HepG2 (cell line): Measurements from ENCODE around the gene KMT2E. TPM values are rescaled to one million over a fixed set of nuclear protein-coding genes. Genes with fewer than 3 reads are reported as not detected.

ENCODE experiments used
- ATAC-seq: fragments of 200-7000 bp; cut with Tn5 transposase; 3 replicates; pipeline ENCODE4 v1.9.1; 2020; ENCODE audit warnings: mild to moderate bottlenecking, moderate library complexity
- BruUV-seq: library from RNA; stranded (reverse); fragments of 400-500 nt; replicated peaks from 2 replicates; lab custom pipeline; 2021; lab: Mats Ljungman, UMichigan
- CTCF ChIA-PET: fragments of 300-600 bp; formaldehyde crosslinking; extraction: SDS; loops from one replicate; lab custom pipeline; 2021; ENCODE audit warnings: low total read pairs, inconsistent platforms, low intra/inter-chr PET ratio; lab: Yijun Ruan, JAX
- POLR2A ChIA-PET: fragments of 350-600 bp; sonication (Branson Sonifier 250); formaldehyde crosslinking; loops from one replicate; lab custom pipeline; 2020; ENCODE audit warnings: antibody characterized with exemption, inconsistent platforms; lab: Yijun Ruan, JAX
- DNase-seq: peaks from one replicate; pipeline ENCODE4 v3.0.0-alpha.2; 2015; ENCODE audit warnings: low spot score
- FAIRE-seq: peaks from 3 replicates; lab custom pipeline; 2011; peaks lifted over from hg19 to GRCh38; lab: Jason Lieb, UNC
- H2AFZ ChIP-seq: one replicate; pipeline ENCODE4 v1.6.1; 2011; ENCODE audit warnings: low read length, inconsistent platforms
- H3K27ac ChIP-seq: fragments of 300-600 bp; 3 replicates; pipeline ENCODE4 v1.8.0; 2011; ENCODE audit warnings: mixed run types, mild to moderate bottlenecking, mixed read lengths, low read length, inconsistent platforms; ENCODE audit not compliant: insufficient read depth; ENCODE audit errors: extremely low read length
- H3K27me3 ChIP-seq, 2 experiments: fragments of 200-600 bp in 1 of 2; 2 replicates in 1 of 2; 3 replicates in 1 of 2; pipeline versions ENCODE4 v1.6.0 to v1.8.0; 2011; ENCODE audit warnings: low read length in 2 of 2, mild to moderate bottlenecking in 2 of 2, moderate library complexity in 2 of 2, inconsistent platforms in 1 of 2; ENCODE audit not compliant: insufficient read depth in 2 of 2, control insufficient read depth in 1 of 2
- H3K36me3 ChIP-seq, 2 experiments: fragments of 200-600 bp in 1 of 2; replicated peaks in 1 of 2; 2 replicates in 1 of 2; 3 replicates in 1 of 2; pipeline versions ENCODE4 v1.5.1 to v1.8.0; 2011; ENCODE audit warnings: low read length in 2 of 2, inconsistent platforms in 1 of 2; ENCODE audit not compliant: insufficient read depth in 2 of 2, control insufficient read depth in 1 of 2
- H3K4me1 ChIP-seq: 2 replicates; pipeline ENCODE4 v1.5.1; 2012; ENCODE audit warnings: low read length, inconsistent platforms; ENCODE audit not compliant: insufficient read depth
- H3K4me2 ChIP-seq: 2 replicates; pipeline ENCODE4 v1.6.0; 2011; ENCODE audit warnings: low read depth, low read length, inconsistent platforms
- H3K4me3 ChIP-seq, 3 experiments: fragments of 200-600 bp in 1 of 3; sonication (generic), shearing (Covaris generic) in 1 of 3; replicated peaks in 1 of 3; 2 replicates each; pipeline ENCODE4 v1.5.1; 2011 to 2016; ENCODE audit warnings: low read length in 3 of 3, inconsistent platforms in 2 of 3, low read depth in 2 of 3, mild to moderate bottlenecking in 2 of 3, control low read depth in 1 of 3, mixed read lengths in 1 of 3; ENCODE audit not compliant: insufficient read depth in 1 of 3
- H3K79me2 ChIP-seq: one replicate; pipeline ENCODE4 v1.6.1; 2011; ENCODE audit warnings: low read length, inconsistent platforms; ENCODE audit not compliant: insufficient read depth
- H3K9ac ChIP-seq: 2 replicates; pipeline ENCODE4 v1.6.0; 2011; ENCODE audit warnings: mild to moderate bottlenecking, low read depth, low read length, inconsistent platforms; ENCODE audit not compliant: insufficient read depth
- H3K9me3 ChIP-seq: 2 replicates; pipeline ENCODE4 v1.5.1; 2012; ENCODE audit warnings: mild to moderate bottlenecking, low read length
- H4K20me1 ChIP-seq: 2 replicates; pipeline ENCODE4 v1.6.0; 2011; ENCODE audit warnings: inconsistent platforms, mild to moderate bottlenecking, low read length, moderate library complexity; ENCODE audit not compliant: insufficient read depth
- FLYWCH1 ChIP-seq: sonication (generic); formaldehyde crosslinking; IDR thresholded peaks from 2 replicates; pipeline ENCODE4 v1.8.1; 2023; ENCODE audit warnings: mild to moderate bottlenecking, missing genetic modification reagents
- ISX ChIP-seq: sonication (generic); formaldehyde crosslinking; conservative IDR thresholded peaks from 2 replicates; pipeline ENCODE4 v1.5.0; 2020; ENCODE audit warnings: missing genetic modification reagents
- KDM2A ChIP-seq: sonication (generic); formaldehyde crosslinking; IDR thresholded peaks from 2 replicates; pipeline ENCODE4 v1.4.0; 2020; ENCODE audit warnings: low read depth, missing genetic modification reagents, borderline replicate concordance
- NRL ChIP-seq: sonication (generic); formaldehyde crosslinking; IDR thresholded peaks from 2 replicates; pipeline ENCODE4 v1.5.0; 2020; ENCODE audit warnings: missing genetic modification reagents, mild to moderate bottlenecking, moderate library complexity, borderline replicate concordance
- RBFOX2 ChIP-seq: fragments of 200-400 bp; formaldehyde crosslinking; IDR thresholded peaks from 2 replicates; pipeline ENCODE4 v1.6.1; 2017; ENCODE audit warnings: low read depth, mild to moderate bottlenecking, low read length
- RBM22 ChIP-seq: fragments of 200-400 bp; formaldehyde crosslinking; optimal IDR thresholded peaks from 2 replicates; pipeline ENCODE3; 2017; ENCODE audit warnings: mild to moderate bottlenecking, low read length, moderate library complexity
- RBM39 ChIP-seq: fragments of 200-400 bp; formaldehyde crosslinking; IDR thresholded peaks from one replicate; pipeline ENCODE4 v1.6.1; 2018; ENCODE audit warnings: antibody characterized with exemption, mild to moderate bottlenecking, low read depth, low read length; ENCODE audit not compliant: poor library complexity, severe bottlenecking
- REXO4 ChIP-seq: sonication (generic); formaldehyde crosslinking; IDR thresholded peaks from 2 replicates; pipeline ENCODE4 v1.8.0; 2022; ENCODE audit warnings: missing genetic modification reagents, mild to moderate bottlenecking, borderline replicate concordance
- SMARCE1 ChIP-seq: fragments of 450-650 bp; IDR thresholded peaks from 2 replicates; pipeline ENCODE4 v1.6.1; 2017; ENCODE audit warnings: borderline replicate concordance
- ZBTB3 ChIP-seq: sonication (generic); formaldehyde crosslinking; IDR thresholded peaks from 2 replicates; pipeline ENCODE4 v1.4.0; 2020; ENCODE audit warnings: low read depth, mild to moderate bottlenecking, moderate library complexity, missing genetic modification reagents, borderline replicate concordance
- ZNF720 ChIP-seq: sonication (generic); formaldehyde crosslinking; IDR thresholded peaks from 2 replicates; pipeline ENCODE4 v1.4.0; 2020; ENCODE audit warnings: missing genetic modification reagents
- WGBS: methylation state at CpG from one replicate; pipeline ENCODE4 v1.1.6; 2017; ENCODE audit warnings: low lambda C conversion rate; 5-methylcytosine and 5-hydroxymethylcytosine counted together
- in situ Hi-C: cut with HindIII; loops from 2 replicates; pipeline ENCODE4 v1.10.0; 2017; ENCODE audit warnings: low pct_unique_long_range_greater_than_20kb; ENCODE audit not compliant: extremely low pct_ligation_motif_present
- intact Hi-C: fragments of 100-400 bp; cut with micrococcal nuclease; formaldehyde crosslinking; loops from one replicate; pipeline ENCODE4 v1.10.0; 2022; ENCODE audit not compliant: unreplicated experiment
- polyA plus RNA-seq, 8 experiments: library from polyadenylated mRNA; depleted of rRNA in 3 of 8; stranded (reverse) in 7 of 8; unstranded in 1 of 8; fragments of >200 nt; fragmentation: Illumina TruSeq in 4 of 8; extraction: Trizol in 4 of 8; gene quantifications; 2 replicates each; pipeline versions ENCODE4 v1.2.1 to v1.2.3, GENCODE V29; 2011 to 2016; ENCODE audit warnings: low read depth in 4 of 8, missing spikeins in 1 of 8, mixed read lengths in 1 of 8; ENCODE audit not compliant: insufficient read depth in 1 of 8
- total RNA-seq, 5 experiments: library from RNA; depleted of rRNA; stranded (reverse); fragments of >200 nt; fragmentation: Illumina TruSeq; extraction: Trizol; gene quantifications; 2 replicates each; pipeline ENCODE4 v1.2.3, GENCODE V29; 2016; ENCODE audit warnings: low read depth in 1 of 5
- TF ChIP-seq, protein P1 (sequence below): sonication (generic); formaldehyde crosslinking; conservative IDR thresholded peaks from 2 replicates; pipeline ENCODE4 v1.4.0; 2020; ENCODE audit warnings: missing genetic modification reagents
- TF ChIP-seq, protein P2 (sequence below), 2 experiments: sonication (generic) in 1 of 2; formaldehyde crosslinking in 1 of 2; IDR thresholded peaks; 2 replicates each; pipeline versions ENCODE4 v1.5.1 to v1.6.1; 2011 to 2020; ENCODE audit warnings: borderline replicate concordance in 1 of 2, low read depth in 1 of 2, low read length in 1 of 2, mild to moderate bottlenecking in 1 of 2, missing genetic modification reagents in 1 of 2, moderate library complexity in 1 of 2
- TF ChIP-seq, protein P3 (sequence below): sonication (generic); formaldehyde crosslinking; IDR thresholded peaks from 2 replicates; pipeline ENCODE4 v1.5.1; 2020; ENCODE audit warnings: missing genetic modification reagents, mild to moderate bottlenecking, borderline replicate concordance

The KMT2E gene
- total and polyA plus RNA-seq, 2 of the 13 experiments (the other 11 are each of a cell fraction or from before 2014, with no cell fraction given), result 6.3 to 24.4 TPM

DNA sequence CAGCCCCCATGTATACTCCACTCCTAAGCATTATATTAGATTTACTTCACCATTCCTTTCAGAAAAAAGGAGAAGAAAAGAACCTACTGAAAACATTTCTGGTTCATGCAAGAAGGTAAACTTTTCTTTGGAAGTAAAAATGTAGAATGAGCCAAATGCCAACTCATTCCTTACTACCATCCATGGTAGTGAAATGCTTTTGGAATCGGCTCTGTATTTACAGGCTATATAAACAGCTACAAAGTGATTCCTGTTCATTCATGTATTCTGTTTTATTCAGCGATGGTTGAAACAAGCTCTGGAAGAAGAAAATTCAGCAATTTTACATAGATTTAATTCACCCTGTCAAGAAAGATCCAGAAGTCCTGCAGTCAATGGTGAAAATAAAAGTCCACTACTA lies 91.6 kb downstream of the KMT2E start:
- Histone ChIP-seq H3K27me3 (no peaks in the 10 kb centered on the region), H3K36me3 (peaks cover 17 to 69% of the 10 kb centered on the region in 2 experiments), H4K20me1 (no peaks in the 10 kb centered on the region), H3K4me1 (no peaks in the 10 kb centered on the region), H3K9ac (no peak overlapping the region), H3K9me3 (no peaks in the 10 kb centered on the region), H3K4me3 (no peak overlapping the region), H2AFZ (no peak overlapping the region), H3K27ac (no peak overlapping the region), H3K79me2 (no peaks in the 10 kb centered on the region), H3K4me2 (no peak overlapping the region)
- no peak for ATAC-seq
- intact Hi-C loops, result no loop called here
- BruUV-seq, result no TSS peak
- TF ChIP-seq RBFOX2, result no peak
- no peak for TF ChIP-seq KDM2A (CRISPR knock-in tag)
- no peak for TF ChIP-seq ZBTB3 (CRISPR knock-in tag)
- TF ChIP-seq, protein P1, sequence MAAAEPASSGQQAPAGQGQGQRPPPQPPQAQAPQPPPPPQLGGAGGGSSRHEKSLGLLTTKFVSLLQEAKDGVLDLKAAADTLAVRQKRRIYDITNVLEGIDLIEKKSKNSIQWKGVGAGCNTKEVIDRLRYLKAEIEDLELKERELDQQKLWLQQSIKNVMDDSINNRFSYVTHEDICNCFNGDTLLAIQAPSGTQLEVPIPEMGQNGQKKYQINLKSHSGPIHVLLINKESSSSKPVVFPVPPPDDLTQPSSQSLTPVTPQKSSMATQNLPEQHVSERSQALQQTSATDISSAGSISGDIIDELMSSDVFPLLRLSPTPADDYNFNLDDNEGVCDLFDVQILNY, result no peak
- TF ChIP-seq, protein P2, sequence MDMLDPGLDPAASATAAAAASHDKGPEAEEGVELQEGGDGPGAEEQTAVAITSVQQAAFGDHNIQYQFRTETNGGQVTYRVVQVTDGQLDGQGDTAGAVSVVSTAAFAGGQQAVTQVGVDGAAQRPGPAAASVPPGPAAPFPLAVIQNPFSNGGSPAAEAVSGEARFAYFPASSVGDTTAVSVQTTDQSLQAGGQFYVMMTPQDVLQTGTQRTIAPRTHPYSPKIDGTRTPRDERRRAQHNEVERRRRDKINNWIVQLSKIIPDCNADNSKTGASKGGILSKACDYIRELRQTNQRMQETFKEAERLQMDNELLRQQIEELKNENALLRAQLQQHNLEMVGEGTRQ (IDR thresholded peaks at IDR 0.05; ENCODE audit: low read depth, low read length), result no peak
- TF ChIP-seq, protein P2 (CRISPR knock-in tag; IDR thresholded peaks at IDR 0.05; ENCODE audit: borderline replicate concordance), result no peak
- TF ChIP-seq RBM22, result no peak
- TF ChIP-seq ZNF720 (CRISPR knock-in tag), result no peak
- TF ChIP-seq REXO4 (CRISPR knock-in tag), result no peak
- TF ChIP-seq ISX, result no peak
- TF ChIP-seq FLYWCH1, result no peak
- no peak for TF ChIP-seq NRL
- TF ChIP-seq RBM39, result no peak
- TF ChIP-seq, protein P3, sequence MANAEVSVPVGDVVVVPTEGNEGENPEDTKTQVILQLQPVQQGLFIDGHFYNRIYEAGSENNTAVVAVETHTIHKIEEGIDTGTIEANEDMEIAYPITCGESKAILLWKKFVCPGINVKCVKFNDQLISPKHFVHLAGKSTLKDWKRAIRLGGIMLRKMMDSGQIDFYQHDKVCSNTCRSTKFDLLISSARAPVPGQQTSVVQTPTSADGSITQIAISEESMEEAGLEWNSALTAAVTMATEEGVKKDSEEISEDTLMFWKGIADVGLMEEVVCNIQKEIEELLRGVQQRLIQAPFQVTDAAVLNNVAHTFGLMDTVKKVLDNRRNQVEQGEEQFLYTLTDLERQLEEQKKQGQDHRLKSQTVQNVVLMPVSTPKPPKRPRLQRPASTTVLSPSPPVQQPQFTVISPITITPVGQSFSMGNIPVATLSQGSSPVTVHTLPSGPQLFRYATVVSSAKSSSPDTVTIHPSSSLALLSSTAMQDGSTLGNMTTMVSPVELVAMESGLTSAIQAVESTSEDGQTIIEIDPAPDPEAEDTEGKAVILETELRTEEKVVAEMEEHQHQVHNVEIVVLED (CRISPR knock-in tag), result no peak
- TF ChIP-seq SMARCE1, result no peak
- ChIA-PET CTCF (no interaction called here), POLR2A (no interaction called here)
- 96% methylated on average over 2 of the region's 2 CpGs for WGBS
- DNase-seq, result no peak
- in situ Hi-C loops, result no loop called here
- FAIRE-seq, result no peak
